ENCODE results near the gene PPFIA1. TPM values are rescaled to one million over a fixed set of nuclear protein-coding genes. Genes with fewer than 3 reads are reported as not detected.

Gene PPFIA1
- total and polyA plus RNA-seq, 2 of the 13 experiments (the other 11 are each of a cell fraction or from before 2014, with no cell fraction given), result 29.9 to 45.2 TPM

DNA sequence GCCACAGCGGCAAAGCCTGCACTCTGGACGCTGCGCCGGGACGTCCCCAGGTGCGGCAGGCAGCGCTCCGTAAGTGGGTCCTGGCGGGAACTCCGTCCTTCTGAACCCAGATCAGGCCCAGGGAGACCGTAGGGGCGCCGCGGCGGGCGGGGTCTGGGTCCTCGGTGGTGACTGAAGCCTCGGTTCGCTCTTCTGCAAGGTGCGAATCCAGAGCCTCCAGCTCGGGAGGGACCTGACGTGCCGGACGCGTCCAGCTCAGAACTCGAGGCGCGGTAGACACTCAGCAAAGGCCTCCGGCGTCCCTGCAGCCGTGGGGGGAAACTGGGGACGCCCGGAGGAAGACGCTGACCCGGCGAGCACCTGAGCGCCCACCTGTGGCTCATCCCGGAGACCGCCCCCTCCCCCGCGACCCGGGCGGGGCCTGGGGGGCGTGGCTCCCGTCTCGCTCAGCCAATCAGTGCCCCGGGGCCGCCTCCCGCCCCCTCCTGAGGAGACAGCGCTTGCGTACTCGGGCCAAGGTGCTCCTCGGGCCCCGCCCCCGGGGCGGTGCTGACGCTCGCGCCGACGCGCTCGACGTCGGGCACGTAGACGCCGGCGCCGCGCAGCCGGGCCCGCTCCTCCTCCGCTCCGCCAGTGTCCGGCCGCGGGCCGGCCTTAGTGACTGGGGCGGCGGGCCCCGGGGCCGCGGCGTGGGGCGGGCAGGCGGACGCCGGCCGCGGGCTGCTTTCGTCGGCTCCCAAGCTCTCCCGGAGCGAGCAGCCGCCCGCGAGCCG, at the start of gene PPFIA1 (continued):
- TF ChIP-seq, protein P1, sequence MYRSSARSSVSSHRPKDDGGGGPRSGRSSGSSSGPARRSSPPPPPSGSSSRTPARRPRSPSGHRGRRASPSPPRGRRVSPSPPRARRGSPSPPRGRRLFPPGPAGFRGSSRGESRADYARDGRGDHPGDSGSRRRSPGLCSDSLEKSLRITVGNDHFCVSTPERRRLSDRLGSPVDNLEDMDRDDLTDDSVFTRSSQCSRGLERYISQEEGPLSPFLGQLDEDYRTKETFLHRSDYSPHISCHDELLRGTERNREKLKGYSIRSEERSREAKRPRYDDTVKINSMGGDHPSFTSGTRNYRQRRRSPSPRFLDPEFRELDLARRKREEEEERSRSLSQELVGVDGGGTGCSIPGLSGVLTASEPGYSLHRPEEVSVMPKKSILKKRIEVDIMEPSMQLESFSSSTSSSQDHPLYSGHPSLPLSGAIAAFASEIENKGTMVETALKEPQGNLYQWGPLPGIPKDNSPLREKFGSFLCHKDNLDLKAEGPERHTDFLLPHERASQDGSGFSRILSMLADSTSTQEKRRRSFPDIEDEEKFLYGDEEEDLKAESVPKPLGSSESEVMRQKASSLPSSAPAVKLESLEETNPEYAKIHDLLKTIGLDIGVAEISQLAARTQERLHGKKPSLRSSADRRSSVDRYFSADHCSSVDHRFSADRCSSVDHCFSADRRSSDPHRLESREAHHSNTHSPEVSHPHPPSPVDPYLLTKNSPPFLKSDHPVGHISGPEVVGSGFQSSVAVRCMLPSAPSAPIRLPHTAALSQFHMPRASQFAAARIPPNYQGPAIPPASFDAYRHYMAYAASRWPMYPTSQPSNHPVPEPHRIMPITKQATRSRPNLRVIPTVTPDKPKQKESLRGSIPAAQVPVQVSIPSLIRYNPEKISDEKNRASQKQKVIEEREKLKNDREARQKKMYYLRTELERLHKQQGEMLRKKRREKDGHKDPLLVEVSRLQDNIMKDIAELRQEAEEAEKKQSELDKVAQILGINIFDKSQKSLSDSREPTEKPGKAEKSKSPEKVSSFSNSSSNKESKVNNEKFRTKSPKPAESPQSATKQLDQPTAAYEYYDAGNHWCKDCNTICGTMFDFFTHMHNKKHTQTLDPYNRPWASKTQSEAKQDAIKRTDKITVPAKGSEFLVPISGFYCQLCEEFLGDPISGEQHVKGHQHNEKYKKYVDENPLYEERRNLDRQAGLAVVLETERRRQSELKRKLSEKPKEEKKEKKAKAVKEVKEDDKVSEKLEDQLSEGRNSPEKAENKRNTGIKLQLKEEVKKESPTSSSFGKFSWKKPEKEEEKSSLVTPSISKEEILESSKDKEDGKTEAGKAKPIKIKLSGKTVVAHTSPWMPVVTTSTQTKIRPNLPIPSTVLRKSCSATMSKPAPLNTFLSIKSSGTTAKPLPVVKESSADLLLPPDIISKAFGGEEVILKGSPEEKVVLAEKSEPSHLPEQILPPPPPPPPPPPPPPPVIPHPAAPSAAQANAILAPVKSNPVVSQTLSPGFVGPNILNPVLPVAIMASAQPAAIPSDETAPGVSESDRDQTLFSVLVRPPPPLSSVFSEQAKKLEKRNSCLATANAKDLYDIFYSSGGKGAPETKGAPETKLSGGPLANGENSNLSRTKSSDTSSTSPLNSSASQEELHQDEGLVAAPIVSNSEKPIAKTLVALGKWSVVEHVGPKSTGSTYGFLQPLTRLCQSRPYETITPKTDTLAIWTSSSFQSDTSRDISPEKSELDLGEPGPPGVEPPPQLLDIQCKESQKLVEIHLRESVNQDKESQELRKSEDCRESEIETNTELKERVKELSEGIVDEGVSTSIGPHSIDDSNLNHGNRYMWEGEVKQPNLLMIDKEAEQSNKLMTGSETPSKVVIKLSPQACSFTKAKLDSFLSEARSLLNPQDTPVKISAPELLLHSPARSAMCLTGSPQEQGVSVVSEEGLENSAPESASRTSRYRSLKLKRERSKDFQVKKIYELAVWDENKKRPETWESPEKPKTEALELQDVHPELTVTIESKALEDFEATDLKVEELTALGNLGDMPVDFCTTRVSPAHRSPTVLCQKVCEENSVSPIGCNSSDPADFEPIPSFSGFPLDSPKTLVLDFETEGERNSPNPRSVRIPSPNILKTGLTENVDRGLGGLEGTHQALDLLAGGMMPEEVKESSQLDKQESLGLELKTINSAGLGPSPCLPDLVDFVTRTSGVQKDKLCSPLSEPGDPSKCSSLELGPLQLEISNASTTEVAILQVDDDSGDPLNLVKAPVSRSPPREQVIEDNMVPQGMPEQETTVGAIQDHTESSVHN (CRISPR knock-in tag; IDR thresholded peaks at IDR 0.05), result no peak
- TF ChIP-seq ZNF33A (CRISPR knock-in tag; IDR thresholded peaks at IDR 0.05; ENCODE audit: borderline replicate concordance) (no peak), ZNF761 (CRISPR knock-in tag; conservative IDR thresholded peaks at IDR 0.05) (no peak), KDM6A (CRISPR knock-in tag; IDR thresholded peaks at IDR 0.05; ENCODE audit: low read depth) (no peak), AHR (CRISPR knock-in tag; IDR thresholded peaks at IDR 0.05) (no peak), ZBTB38 (CRISPR knock-in tag; IDR thresholded peaks at IDR 0.05) (no peak; the same call in 1 of the 2 replicates)
- TF ChIP-seq, protein P2, sequence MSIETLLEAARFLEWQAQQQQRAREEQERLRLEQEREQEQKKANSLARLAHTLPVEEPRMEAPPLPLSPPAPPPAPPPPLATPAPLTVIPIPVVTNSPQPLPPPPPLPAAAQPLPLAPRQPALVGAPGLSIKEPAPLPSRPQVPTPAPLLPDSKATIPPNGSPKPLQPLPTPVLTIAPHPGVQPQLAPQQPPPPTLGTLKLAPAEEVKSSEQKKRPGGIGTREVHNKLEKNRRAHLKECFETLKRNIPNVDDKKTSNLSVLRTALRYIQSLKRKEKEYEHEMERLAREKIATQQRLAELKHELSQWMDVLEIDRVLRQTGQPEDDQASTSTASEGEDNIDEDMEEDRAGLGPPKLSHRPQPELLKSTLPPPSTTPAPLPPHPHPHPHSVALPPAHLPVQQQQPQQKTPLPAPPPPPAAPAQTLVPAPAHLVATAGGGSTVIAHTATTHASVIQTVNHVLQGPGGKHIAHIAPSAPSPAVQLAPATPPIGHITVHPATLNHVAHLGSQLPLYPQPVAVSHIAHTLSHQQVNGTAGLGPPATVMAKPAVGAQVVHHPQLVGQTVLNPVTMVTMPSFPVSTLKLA (IDR thresholded peaks at IDR 0.05), result no peak
- TF ChIP-seq, protein P3, sequence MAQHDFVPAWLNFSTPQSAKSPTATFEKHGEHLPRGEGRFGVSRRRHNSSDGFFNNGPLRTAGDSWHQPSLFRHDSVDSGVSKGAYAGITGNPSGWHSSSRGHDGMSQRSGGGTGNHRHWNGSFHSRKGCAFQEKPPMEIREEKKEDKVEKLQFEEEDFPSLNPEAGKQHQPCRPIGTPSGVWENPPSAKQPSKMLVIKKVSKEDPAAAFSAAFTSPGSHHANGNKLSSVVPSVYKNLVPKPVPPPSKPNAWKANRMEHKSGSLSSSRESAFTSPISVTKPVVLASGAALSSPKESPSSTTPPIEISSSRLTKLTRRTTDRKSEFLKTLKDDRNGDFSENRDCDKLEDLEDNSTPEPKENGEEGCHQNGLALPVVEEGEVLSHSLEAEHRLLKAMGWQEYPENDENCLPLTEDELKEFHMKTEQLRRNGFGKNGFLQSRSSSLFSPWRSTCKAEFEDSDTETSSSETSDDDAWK (CRISPR knock-in tag; IDR thresholded peaks at IDR 0.05), result no peak

Measured in HepG2 (cell line).